B cell (primary cell): ENCODE measurements around the gene PPP1R3C. TPM values are rescaled to one million over a fixed set of nuclear protein-coding genes. Genes with fewer than 3 reads are reported as not detected.

ENCODE experiments used
- ATAC-seq: fragments of 200-7000 bp; cut with Tn5 transposase; one replicate; pipeline ENCODE4 v1.10.0; 2021; ENCODE audit warnings: low read depth, mild to moderate bottlenecking, moderate number of reproducible peaks, moderate library complexity
- CTCF ChIA-PET: fragments of 350-600 bp; sonication (Branson Sonifier 250); formaldehyde crosslinking; loops from one replicate; lab custom pipeline; 2021; ENCODE audit warnings: antibody characterized with exemption, inconsistent platforms; lab: Charles Lee
- POLR2A ChIA-PET: fragments of 350-600 bp; sonication (Branson Sonifier 250); formaldehyde crosslinking; loops from one replicate; lab custom pipeline; 2021; ENCODE audit warnings: antibody characterized with exemption; lab: Charles Lee
- DNase-seq: peaks from one replicate; pipeline ENCODE4 v3.0.0; 2013
- H2AFZ ChIP-seq: 2 replicates; pipeline ENCODE4 v1.6.1; 2012; ENCODE audit warnings: mild to moderate bottlenecking, low read depth, low read length; ENCODE audit not compliant: insufficient read depth, poor library complexity, severe bottlenecking
- H3K27ac ChIP-seq, 2 donors: 1 replicate in 1 of 2; 2 replicates in 1 of 2; pipeline ENCODE4 v1.5.1; 2012 to 2013; ENCODE audit warnings: low read length in 2 of 2, mild to moderate bottlenecking in 2 of 2, moderate library complexity in 1 of 2
- H3K27me3 ChIP-seq, 4 experiments: fragments of 200-600 bp in 1 of 4; sonication (generic) in 1 of 4; replicated peaks in 1 of 4; 1 replicate in 2 of 4; 2 replicates in 2 of 4; pipeline versions ENCODE4 v1.6.1 to v1.7.0; 2013 to 2016; ENCODE audit warnings: low read length in 3 of 4, mild to moderate bottlenecking in 2 of 4, mixed read lengths in 1 of 4, moderate library complexity in 1 of 4; ENCODE audit not compliant: insufficient read depth in 4 of 4, control insufficient read depth in 3 of 4; ENCODE audit errors: control extremely low read depth in 1 of 4
- H3K36me3 ChIP-seq, 2 experiments: replicated peaks in 1 of 2; 1 replicate in 1 of 2; 2 replicates in 1 of 2; pipeline versions ENCODE4 v1.6.1 to v1.7.1; 2013; ENCODE audit warnings: low read length in 1 of 2; ENCODE audit not compliant: insufficient read depth in 2 of 2, control insufficient read depth in 1 of 2; ENCODE audit errors: control extremely low read depth in 1 of 2, extremely low read depth in 1 of 2
- H3K4me1 ChIP-seq, 2 donors: fragments of 200-600 bp in 1 of 2; sonication (generic) in 1 of 2; 1 replicate in 1 of 2; 2 replicates in 1 of 2; pipeline versions ENCODE4 v1.5.1 to v1.6.1; 2013 to 2017; ENCODE audit warnings: low read length in 2 of 2; ENCODE audit not compliant: control insufficient read depth in 2 of 2, insufficient read depth in 2 of 2
- H3K4me2 ChIP-seq: replicated peaks from 2 replicates; pipeline ENCODE3; 2012; ENCODE audit warnings: mild to moderate bottlenecking, low read depth, low read length; ENCODE audit not compliant: poor library complexity, severe bottlenecking
- H3K4me3 ChIP-seq, 5 experiments: fragments of 200-600 bp in 1 of 5; sonication (generic) in 1 of 5; 1 replicate in 3 of 5; 2 replicates in 2 of 5; pipeline versions ENCODE4 v1.5.1 to v1.7.0; 2011 to 2016; ENCODE audit warnings: low read length in 4 of 5, mild to moderate bottlenecking in 4 of 5, low read depth in 2 of 5, control low read depth in 1 of 5, moderate library complexity in 1 of 5; ENCODE audit not compliant: insufficient read depth in 1 of 5; ENCODE audit errors: control extremely low read depth in 1 of 5, extremely low read depth in 1 of 5
- H3K79me2 ChIP-seq: fragments of 200-600 bp; sonication (generic); one replicate; pipeline ENCODE4 v1.6.0; 2016; ENCODE audit warnings: low read length; ENCODE audit not compliant: control insufficient read depth, insufficient read depth
- H3K9ac ChIP-seq: fragments of 200-600 bp; sonication (generic); 2 replicates; pipeline ENCODE4 v1.6.1; 2017; ENCODE audit warnings: mild to moderate bottlenecking, low read length, moderate library complexity
- H3K9me3 ChIP-seq, 3 donors: one replicate each; pipeline versions ENCODE4 v1.6.1 to v1.7.1; 2013; ENCODE audit warnings: low read length in 2 of 3; ENCODE audit not compliant: control insufficient read depth in 2 of 3, insufficient read depth in 1 of 3; ENCODE audit errors: control extremely low read depth in 1 of 3
- H4K20me1 ChIP-seq: 2 replicates; pipeline ENCODE4 v1.6.0; 2012; ENCODE audit warnings: mild to moderate bottlenecking, low read length; ENCODE audit not compliant: insufficient read depth, control insufficient read depth, poor library complexity, severe bottlenecking
- H3K27ac Mint-ChIP-seq: one replicate; pipeline ENCODE4 v1.8.0; 2021; ENCODE audit warnings: mixed read lengths
- H3K27me3 Mint-ChIP-seq: one replicate; pipeline ENCODE4 v1.8.0; 2021; ENCODE audit warnings: mixed read lengths
- H3K4me1 Mint-ChIP-seq: one replicate; pipeline ENCODE4 v1.8.0; 2021; ENCODE audit warnings: mixed read lengths
- H3K4me3 Mint-ChIP-seq: one replicate; pipeline ENCODE4 v1.8.0; 2021; ENCODE audit warnings: mixed read lengths
- H3K9me3 Mint-ChIP-seq: one replicate; pipeline ENCODE4 v1.8.0; 2022; ENCODE audit warnings: mixed read lengths; ENCODE audit not compliant: insufficient read depth
- CTCF ChIP-seq: fragments of 200-600 bp; IDR thresholded peaks from one replicate; pipeline ENCODE4 v1.8.0; 2022; ENCODE audit warnings: antibody characterized with exemption, mild to moderate bottlenecking
- EZH2 ChIP-seq: IDR thresholded peaks from 2 replicates; pipeline ENCODE4 v1.6.1; 2012; ENCODE audit warnings: borderline replicate concordance, low read depth, mild to moderate bottlenecking, moderate library complexity, low read length; ENCODE audit not compliant: insufficient read depth, poor library complexity, severe bottlenecking
- WGBS: methylation state at CpG from one replicate; pipeline ENCODE4 v1.1.5; 2013; ENCODE audit warnings: missing lambda C conversion rate; ENCODE audit not compliant: insufficient coverage; 5-methylcytosine and 5-hydroxymethylcytosine counted together
- intact Hi-C: fragments of 100-400 bp; cut with micrococcal nuclease; formaldehyde crosslinking; loops from one replicate; pipeline ENCODE4 v1.10.0; 2022
- polyA plus RNA-seq: library from polyadenylated mRNA; depleted of rRNA; stranded (reverse); fragments of >200 nt; gene quantifications from 2 replicates; pipeline ENCODE4 v1.2.3, GENCODE V29; 2012
- total RNA-seq, 2 donors: library from RNA; stranded (reverse); fragments of 120-200 nt in 1 of 2; gene quantifications; 1 replicate in 1 of 2; 2 replicates in 1 of 2; pipeline versions ENCODE4 v1.2.3 to v1.2.4, GENCODE V29; 2013 to 2022

Gene PPP1R3C
- total and polyA plus RNA-seq, 2 donors (not counting 1 experiment from before 2014, with no cell fraction given), result not detected

GRCh38 chr10:91603931-91604331, 28.9 kb downstream of the PPP1R3C start:
- TF ChIP-seq CTCF, result no peak
- TF ChIP-seq EZH2, result no peak
- Histone ChIP-seq H3K79me2 (no peaks in the 10 kb centered on the region), H4K20me1 (no peaks in the 10 kb centered on the region), H3K4me1 (no peaks in the 10 kb centered on the region), H3K27ac (no peak overlapping the region), H3K4me3 (no peak overlapping the region), H3K4me2 (no peak overlapping the region), H2AFZ (no peak overlapping the region), H3K9me3 (peaks cover 0 to 3% (median 2%) of the 10 kb centered on the region in 3 donors), H3K9ac (no peak overlapping the region), H3K36me3 (no peaks in the 10 kb centered on the region), H3K27me3 (no peaks in the 10 kb centered on the region)
- H3K4me3 Mint-ChIP-seq, result no peak overlapping the region
- peaks cover 4% of the 10 kb centered on the region for H3K9me3 Mint-ChIP-seq
- peaks cover 12% of the 10 kb centered on the region for H3K27me3 Mint-ChIP-seq
- DNase-seq (no peak), ATAC-seq (no peak)
- CTCF ChIA-PET, result no interaction called here
- no peak overlapping the region for H3K27ac Mint-ChIP-seq
- POLR2A ChIA-PET, result no interaction called here
- intact Hi-C loops, result no loop called here
- no peaks in the 10 kb centered on the region for H3K4me1 Mint-ChIP-seq
- WGBS, result 100% methylated on average over 3 of the region's 5 CpGs

- no peak for ATAC-seq
- WGBS, result 79% methylated on average over 4 of the region's 4 CpGs
- Histone ChIP-seq H3K9me3 (peaks cover 0 to 3% (median 2%) of the 10 kb centered on the region in 3 donors), H3K4me2 (no peak overlapping the region), H3K4me1 (no peaks in the 10 kb centered on the region), H3K9ac (no peak overlapping the region), H3K27me3 (no peaks in the 10 kb centered on the region), H3K27ac (no peak overlapping the region), H2AFZ (no peak overlapping the region), H3K36me3 (no peaks in the 10 kb centered on the region), H3K4me3 (no peak overlapping the region), H4K20me1 (no peaks in the 10 kb centered on the region), H3K79me2 (no peaks in the 10 kb centered on the region)
- intact Hi-C loops, result no loop called here
- H3K27me3 Mint-ChIP-seq, result peaks cover 16% of the 10 kb centered on the region
- no peak overlapping the region for H3K4me3 Mint-ChIP-seq
- no peak for DNase-seq
- ChIA-PET CTCF (interaction anchor here (0.6 kb wide), 1 partner anchor 211 kb away, joined by 3 read pairs; no protein-coding TSS in a partner anchor), POLR2A (no interaction called here)
- no peak overlapping the region for H3K27ac Mint-ChIP-seq
- no peak for TF ChIP-seq CTCF
- TF ChIP-seq EZH2, result no peak
- H3K9me3 Mint-ChIP-seq, result peaks cover 4% of the 10 kb centered on the region
- no peaks in the 10 kb centered on the region for H3K4me1 Mint-ChIP-seq
Measured at GRCh38 chr10:91602868-91603568, 29.9 kb downstream of the PPP1R3C start.
